Activated T-cell treated with anti-CD3 and anti-CD28 coated beads for 1 hour (primary cell): ENCODE measurements around the gene CORO2A.
A peak's percentile ranks its signal among the peaks of the same experiment; 100 is the strongest.

ENCODE experiments used
- DNase-seq: peaks from one replicate; pipeline ENCODE4 v3.0.0-alpha.2; 2020; ENCODE audit warnings: low read depth

Gene CORO2A

GRCh38 chr9:98192503-98193335 lies at the start of gene CORO2A:
Gene CORO2A, minus strand, starts transcription at chr9:98192637. Its CDS starts 34,977 bp downstream, at chr9:98157660.
- peak; percentile 54 for DNase-seq

GRCh38 chr9:98241357-98242300 lies 49.2 kb upstream of the CORO2A start:
- no peak for DNase-seq

GRCh38 chr9:98240475-98240874 lies 48.0 kb upstream of the CORO2A start:
- no peak for DNase-seq

GRCh38 chr9:98236901-98237487 lies 44.6 kb upstream of the CORO2A start:
- no peak for DNase-seq

GRCh38 chr9:98235126-98235525 lies 42.7 kb upstream of the CORO2A start:
- no peak for DNase-seq

GRCh38 chr9:98234245-98234825 lies 41.9 kb upstream of the CORO2A start:
- DNase-seq = no peak

GRCh38 chr9:98232926-98233325 lies 40.5 kb upstream of the CORO2A start:
- no peak for DNase-seq

- no peak for DNase-seq
Measured at GRCh38 chr9:98231770-98232478, 39.5 kb upstream of the CORO2A start.

- no peak for DNase-seq
Measured at GRCh38 chr9:98230789-98231188, 38.4 kb upstream of the CORO2A start.

GRCh38 chr9:98230304-98230703 lies 37.9 kb upstream of the CORO2A start:
- DNase-seq = no peak

- no peak for DNase-seq
Measured at GRCh38 chr9:98229620-98230019, 37.2 kb upstream of the CORO2A start.

GRCh38 chr9:98229090-98229395 lies 36.6 kb upstream of the CORO2A start:
- no peak for DNase-seq

- DNase-seq = no peak
Measured at GRCh38 chr9:98228392-98229089, 36.1 kb upstream of the CORO2A start.

GRCh38 chr9:98227883-98228282 lies 35.4 kb upstream of the CORO2A start:
- DNase-seq = no peak

- DNase-seq = no peak
Measured at GRCh38 chr9:98226957-98227356, 34.5 kb upstream of the CORO2A start.

GRCh38 chr9:98226516-98226915 lies 34.1 kb upstream of the CORO2A start:
- no peak for DNase-seq

- DNase-seq = no peak
Measured at GRCh38 chr9:98225015-98225442, 32.6 kb upstream of the CORO2A start.

- no peak for DNase-seq
Measured at GRCh38 chr9:98222885-98223691, 30.7 kb upstream of the CORO2A start.

GRCh38 chr9:98220911-98221310 lies 28.5 kb upstream of the CORO2A start:
- no peak for DNase-seq

- no peak for DNase-seq
Measured at GRCh38 chr9:98219794-98220370, 27.4 kb upstream of the CORO2A start.
